GM18873 (cell line): ENCODE measurements around the gene ANKRD28.

Source experiments
- ATAC-seq: cut with Tn5 transposase; IDR thresholded peaks from one replicate; pipeline ENCODE4 v1.9.1; 2021; ENCODE audit warnings: mild to moderate bottlenecking, moderate library complexity, moderate number of reproducible peaks; ENCODE audit not compliant: unreplicated experiment, low FRiP score

The ANKRD28 gene

GRCh38 chr3:15676259-15676658 lies 121.5 kb downstream of the ANKRD28 start:
- ATAC-seq, result no peak

- no peak for ATAC-seq
These were observed 124.2 kb downstream of the ANKRD28 start for GRCh38 chr3:15673536-15673935.

GRCh38 chr3:15667484-15667883 lies 130.3 kb downstream of the ANKRD28 start:
- ATAC-seq, result no peak

GRCh38 chr3:15666277-15666676 lies 131.5 kb downstream of the ANKRD28 start:
- ATAC-seq, result no peak

GRCh38 chr3:15665510-15666150 lies 132.1 kb downstream of the ANKRD28 start:
- no peak for ATAC-seq

GRCh38 chr3:15664144-15664543 lies 133.6 kb downstream of the ANKRD28 start:
- ATAC-seq, result no peak

GRCh38 chr3:15660055-15660935 lies 137.5 kb downstream of the ANKRD28 start:
- no peak for ATAC-seq

- no peak for ATAC-seq
These were observed 138.4 kb downstream of the ANKRD28 start for GRCh38 chr3:15659254-15659975.

- ATAC-seq, result no peak
These were observed 140.8 kb downstream of the ANKRD28 start for GRCh38 chr3:15657016-15657415.

- no peak for ATAC-seq
These were observed 141.4 kb downstream of the ANKRD28 start for GRCh38 chr3:15656342-15656741.

GRCh38 chr3:15654891-15655290 lies 142.9 kb downstream of the ANKRD28 start:
- ATAC-seq, result no peak

GRCh38 chr3:15654127-15654526 lies 143.7 kb downstream of the ANKRD28 start:
- ATAC-seq, result no peak

- ATAC-seq, result no peak
These were observed 144.5 kb downstream of the ANKRD28 start for GRCh38 chr3:15653321-15653720.

GRCh38 chr3:15651396-15651795 lies 146.4 kb downstream of the ANKRD28 start:
- ATAC-seq, result no peak

GRCh38 chr3:15649858-15650257 lies 147.9 kb downstream of the ANKRD28 start:
- ATAC-seq, result no peak

- ATAC-seq, result no peak
These were observed 148.4 kb downstream of the ANKRD28 start for GRCh38 chr3:15649341-15649740.

GRCh38 chr3:15647611-15648167 lies 150.1 kb downstream of the ANKRD28 start:
- peak; percentile 85 for ATAC-seq

GRCh38 chr3:15646851-15647511 lies 150.8 kb downstream of the ANKRD28 start:
- ATAC-seq, result no peak

GRCh38 chr3:15645740-15646501 lies 151.9 kb downstream of the ANKRD28 start:
- no peak for ATAC-seq

GRCh38 chr3:15645246-15645645 lies 152.5 kb downstream of the ANKRD28 start:
- no peak for ATAC-seq
